ENCODE results near the gene SGO2. TPM values are rescaled to one million over a fixed set of nuclear protein-coding genes. Genes with fewer than 3 reads are reported as not detected.

Gene SGO2
- total RNA-seq, 1 experiment from 2014 or later, result 14.2 TPM

DNA sequence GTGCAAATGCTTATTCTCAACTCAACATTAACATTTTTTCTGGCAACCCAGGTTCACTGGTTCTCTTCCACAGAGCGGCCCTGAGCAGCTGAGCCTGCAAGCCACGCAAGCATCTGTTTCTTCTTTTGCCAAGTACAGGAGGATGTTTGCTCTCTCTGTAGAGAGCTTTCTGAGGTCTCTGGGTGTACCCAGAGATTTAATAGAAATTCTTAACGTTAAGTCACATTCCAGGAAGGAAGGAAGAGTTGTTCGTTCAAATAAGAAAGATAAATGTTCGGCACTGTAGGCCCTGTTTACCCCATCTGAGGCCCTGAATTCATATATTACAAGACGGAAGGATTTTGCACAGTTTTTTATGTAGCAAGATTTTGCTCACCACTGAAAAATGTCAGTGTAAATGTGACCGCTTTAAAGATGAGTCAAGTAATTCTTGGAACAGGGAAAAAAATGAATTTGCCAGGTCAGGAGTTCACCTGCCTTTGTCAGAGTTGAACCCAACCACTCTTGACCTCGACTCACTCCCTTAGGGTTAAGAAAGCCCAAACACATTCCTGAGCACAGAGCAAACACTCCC, 46.2 kb upstream of the SGO2 start:
- Mint-ChIP-seq H3K4me1 (ENCODE audit: insufficient read depth, unreplicated experiment) (peaks cover 19% of the 10 kb centered on the region), H3K4me3 (ENCODE audit: unreplicated experiment) (no peak overlapping the region), H3K36me3 (ENCODE audit: insufficient read depth, unreplicated experiment) (peaks cover 33% of the 10 kb centered on the region), H3K9me3 (ENCODE audit: unreplicated experiment) (no peaks in the 10 kb centered on the region), H3K27ac (ENCODE audit: low read depth, unreplicated experiment) (no peak overlapping the region), H3K27me3 (ENCODE audit: insufficient read depth, unreplicated experiment) (no peaks in the 10 kb centered on the region)
- peak; percentile 20 for DNase-seq (ENCODE audit: unreplicated experiment)
- intact Hi-C loops (cut with micrococcal nuclease), result loop anchor here (5.0 kb wide), 1 partner anchor 172 kb away; the partner anchor contains the start of gene SPATS2L
- POLR2A ChIA-PET, result interaction anchor here (0.7 kb wide), 1 partner anchor 504 kb away, joined by 3 read pairs; no protein-coding TSS in a partner anchor
- CTCF ChIA-PET, result interaction anchor here (0.6 to 9.9 kb wide), 11 partner anchors 97 to 505 kb away, joined by 3 to 239 read pairs (median 5); partner anchors contain the start of gene SPATS2L
- TF ChIP-seq, protein P1, sequence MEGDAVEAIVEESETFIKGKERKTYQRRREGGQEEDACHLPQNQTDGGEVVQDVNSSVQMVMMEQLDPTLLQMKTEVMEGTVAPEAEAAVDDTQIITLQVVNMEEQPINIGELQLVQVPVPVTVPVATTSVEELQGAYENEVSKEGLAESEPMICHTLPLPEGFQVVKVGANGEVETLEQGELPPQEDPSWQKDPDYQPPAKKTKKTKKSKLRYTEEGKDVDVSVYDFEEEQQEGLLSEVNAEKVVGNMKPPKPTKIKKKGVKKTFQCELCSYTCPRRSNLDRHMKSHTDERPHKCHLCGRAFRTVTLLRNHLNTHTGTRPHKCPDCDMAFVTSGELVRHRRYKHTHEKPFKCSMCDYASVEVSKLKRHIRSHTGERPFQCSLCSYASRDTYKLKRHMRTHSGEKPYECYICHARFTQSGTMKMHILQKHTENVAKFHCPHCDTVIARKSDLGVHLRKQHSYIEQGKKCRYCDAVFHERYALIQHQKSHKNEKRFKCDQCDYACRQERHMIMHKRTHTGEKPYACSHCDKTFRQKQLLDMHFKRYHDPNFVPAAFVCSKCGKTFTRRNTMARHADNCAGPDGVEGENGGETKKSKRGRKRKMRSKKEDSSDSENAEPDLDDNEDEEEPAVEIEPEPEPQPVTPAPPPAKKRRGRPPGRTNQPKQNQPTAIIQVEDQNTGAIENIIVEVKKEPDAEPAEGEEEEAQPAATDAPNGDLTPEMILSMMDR (IDR thresholded peaks at IDR 0.05; ENCODE audit: unreplicated experiment), result no peak
- BruUV-seq (replicated peaks), result no TSS peak

DNA sequence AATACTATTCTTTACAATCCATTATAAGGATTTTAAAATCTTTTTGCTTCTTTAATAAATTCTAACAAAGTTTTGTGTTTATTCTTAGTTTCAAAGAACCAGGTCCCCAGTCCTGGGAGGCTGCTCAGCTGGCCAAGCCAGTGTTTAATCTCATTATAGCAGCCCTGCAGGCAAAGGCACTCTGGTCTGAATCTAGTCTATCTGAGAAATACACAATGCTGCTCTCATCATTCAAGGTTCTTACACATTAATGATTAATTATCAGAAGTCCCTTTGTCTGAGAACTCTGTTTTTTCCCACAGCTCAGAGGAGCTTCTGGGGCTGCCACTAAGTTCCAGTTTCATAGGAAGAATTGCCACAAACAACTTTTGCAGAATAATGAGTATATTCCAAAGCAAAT, 43.8 kb upstream of the SGO2 start:
- Mint-ChIP-seq H3K9me3 (ENCODE audit: unreplicated experiment) (no peaks in the 10 kb centered on the region), H3K4me3 (ENCODE audit: unreplicated experiment) (no peak overlapping the region), H3K27ac (ENCODE audit: low read depth, unreplicated experiment) (no peak overlapping the region), H3K27me3 (ENCODE audit: insufficient read depth, unreplicated experiment) (no peaks in the 10 kb centered on the region), H3K4me1 (ENCODE audit: insufficient read depth, unreplicated experiment) (peaks cover 19% of the 10 kb centered on the region), H3K36me3 (ENCODE audit: insufficient read depth, unreplicated experiment) (peaks cover 22% of the 10 kb centered on the region)
- TF ChIP-seq, protein P1 (IDR thresholded peaks at IDR 0.05; ENCODE audit: unreplicated experiment), result no peak
- intact Hi-C loops (cut with micrococcal nuclease), result loop anchor here (5.0 kb wide), 1 partner anchor 175 kb away; the partner anchor contains the start of gene SPATS2L
- POLR2A ChIA-PET, result interaction anchor here (0.7 to 2.2 kb wide), 5 partner anchors 15 to 507 kb away, joined by 3 to 11 read pairs (median 4); partner anchors contain the start of genes KCTD18 and SGO2
- DNase-seq (ENCODE audit: unreplicated experiment), result no peak
- CTCF ChIA-PET, result interaction anchor here (0.7 to 9.9 kb wide), 24 partner anchors 9 to 526 kb away, joined by 3 to 239 read pairs (median 5); partner anchors contain the start of genes KCTD18 and SPATS2L
- no TSS peak for BruUV-seq (replicated peaks)

GRCh38 chr2:200483729-200484198, 42.2 kb upstream of the SGO2 start:
- intact Hi-C loops (cut with micrococcal nuclease), result loop anchor here (1.0 to 5.0 kb wide), 2 partner anchors 176 to 220 kb away; partner anchors contain the start of gene SPATS2L
- ChIA-PET POLR2A (interaction anchor here (1.2 to 3.3 kb wide), 5 partner anchors 14 to 510 kb away, joined by 4 to 10 read pairs (median 7); partner anchors contain the start of gene KCTD18), CTCF (interaction anchor here (0.6 to 9.9 kb wide), 38 partner anchors 8 to 536 kb away, joined by 3 to 239 read pairs (median 5); partner anchors contain the start of gene KCTD18)
- Mint-ChIP-seq H3K4me1 (ENCODE audit: insufficient read depth, unreplicated experiment) (peaks cover 19% of the 10 kb centered on the region), H3K27me3 (ENCODE audit: insufficient read depth, unreplicated experiment) (no peaks in the 10 kb centered on the region), H3K4me3 (ENCODE audit: unreplicated experiment) (no peak overlapping the region), H3K36me3 (ENCODE audit: insufficient read depth, unreplicated experiment) (peaks cover 14% of the 10 kb centered on the region), H3K27ac (ENCODE audit: low read depth, unreplicated experiment) (no peak overlapping the region), H3K9me3 (ENCODE audit: unreplicated experiment) (no peaks in the 10 kb centered on the region)
- peak; percentile 63 for DNase-seq (ENCODE audit: unreplicated experiment)
- TF ChIP-seq, protein P1 (IDR thresholded peaks at IDR 0.05; ENCODE audit: unreplicated experiment), result peak; percentile 57
- BruUV-seq (replicated peaks), result no TSS peak

DNA sequence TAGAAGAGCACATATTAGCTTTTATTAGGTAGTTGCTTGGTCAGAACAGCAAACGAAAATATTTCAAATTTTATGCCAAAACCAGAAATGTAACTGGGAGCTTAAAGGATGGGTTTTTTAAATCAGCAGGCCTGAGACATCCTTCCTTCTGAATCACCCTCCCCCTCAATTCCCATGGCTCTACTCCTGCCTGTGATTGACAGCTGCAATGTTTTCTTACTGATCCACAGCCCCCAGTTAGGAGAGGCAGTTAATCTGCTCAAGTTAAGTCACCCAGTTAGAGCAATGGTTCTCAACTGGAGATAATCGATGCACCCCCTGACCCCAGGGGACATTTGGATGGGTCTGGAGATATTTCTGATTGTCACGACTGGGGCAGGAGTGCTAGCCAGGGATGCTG, 41.1 kb upstream of the SGO2 start:
- ChIA-PET CTCF (interaction anchor here (0.6 to 9.9 kb wide), 18 partner anchors 9 to 510 kb away, joined by 3 to 239 read pairs (median 6); partner anchors contain the start of gene KCTD18), POLR2A (interaction anchor here (1.9 to 3.3 kb wide), 3 partner anchors 13 to 511 kb away, joined by 7 to 10 read pairs (median 9); no protein-coding TSS in a partner anchor)
- H3K9me3 Mint-ChIP-seq (ENCODE audit: unreplicated experiment), result no peaks in the 10 kb centered on the region
- peaks cover 8% of the 10 kb centered on the region for H3K4me1 Mint-ChIP-seq (ENCODE audit: insufficient read depth, unreplicated experiment)
- H3K27me3 Mint-ChIP-seq (ENCODE audit: insufficient read depth, unreplicated experiment), result no peaks in the 10 kb centered on the region
- no peak for DNase-seq (ENCODE audit: unreplicated experiment)
- TF ChIP-seq, protein P1 (IDR thresholded peaks at IDR 0.05; ENCODE audit: unreplicated experiment), result no peak
- no peak overlapping the region for H3K27ac Mint-ChIP-seq (ENCODE audit: low read depth, unreplicated experiment)
- peaks cover 19% of the 10 kb centered on the region for H3K36me3 Mint-ChIP-seq (ENCODE audit: insufficient read depth, unreplicated experiment)
- BruUV-seq (replicated peaks), result no TSS peak
- no peak overlapping the region for H3K4me3 Mint-ChIP-seq (ENCODE audit: unreplicated experiment)
- intact Hi-C loops (cut with micrococcal nuclease), result loop anchor here (5.0 kb wide), 1 partner anchor 178 kb away; the partner anchor contains the start of gene SPATS2L
